GM23248 (cell line): ENCODE data around the gene OR2V2.

Experiments used
- EZH2 ChIP-seq: fragments of 200-600 bp; sonication (generic); IDR thresholded peaks from 2 replicates; pipeline ENCODE4 v1.6.1; 2018; ENCODE audit warnings: antibody characterized with exemption, mild to moderate bottlenecking; ENCODE audit not compliant: insufficient read depth, poor library complexity, severe bottlenecking
- EZH2phosphoT487 ChIP-seq: fragments of 200-600 bp; sonication (generic); IDR thresholded peaks from 2 replicates; pipeline ENCODE4 v1.6.1; 2018; ENCODE audit warnings: antibody characterized with exemption, moderate library complexity, mild to moderate bottlenecking, low read depth; ENCODE audit not compliant: insufficient read depth

GRCh38 chr5:181205761-181206649 lies 58.6 kb downstream of the OR2V2 start:
- TF ChIP-seq EZH2phosphoT487 (no peak), EZH2 (no peak)
